Tibial nerve (tissue), 4 donors: ENCODE results near the gene MATN4.

ENCODE experiments used
- CTCF ChIP-seq, 5 experiments: fragments of 200-600 bp in 3 of 5; fragments of 450-650 bp in 2 of 5; sonication (generic) in 3 of 5; IDR thresholded peaks; one replicate each; pipeline ENCODE4 v1.5.1; 2016 to 2019; ENCODE audit warnings: antibody characterized with exemption in 5 of 5, mild to moderate bottlenecking in 3 of 5, moderate library complexity in 2 of 5
- EP300 ChIP-seq, 2 donors: sonication (generic); formaldehyde crosslinking; IDR thresholded peaks; one replicate each; pipeline ENCODE4 v1.6.1; 2017; ENCODE audit warnings: antibody characterized with exemption in 2 of 2, mild to moderate bottlenecking in 1 of 2
- POLR2A ChIP-seq, 2 donors: fragments of 450-650 bp; IDR thresholded peaks; one replicate each; pipeline ENCODE4 v1.6.1; 2017; ENCODE audit warnings: antibody characterized with exemption in 2 of 2, mild to moderate bottlenecking in 2 of 2, moderate library complexity in 2 of 2

- TF ChIP-seq CTCF (IDR thresholded peaks at IDR 0.05), result no peak
- no peak for TF ChIP-seq POLR2A (IDR thresholded peaks at IDR 0.05)
- TF ChIP-seq EP300 (IDR thresholded peaks at IDR 0.05), result no peak
Observed at GRCh38 chr20:45303586-45304463, 4.3 kb downstream of the MATN4 start.
